Peyer's patch (tissue), 4 donors: ENCODE data around the gene FLT1. TPM values are rescaled to one million over a fixed set of nuclear protein-coding genes. Genes with fewer than 3 reads are reported as not detected.

ENCODE experiments used
- DNase-seq, 3 donors: peaks; one replicate each; pipeline ENCODE4 v3.0.0-alpha.2; 2017 to 2019
- H3K27ac ChIP-seq, 4 donors: fragments of 200-600 bp; sonication (generic); one replicate each; pipeline ENCODE4 v1.5.1; 2016 to 2019
- H3K27me3 ChIP-seq, 2 donors: fragments of 200-600 bp; sonication (generic); one replicate each; pipeline ENCODE4 v1.5.1; 2019
- H3K36me3 ChIP-seq, 3 donors: fragments of 200-600 bp; sonication (generic); one replicate each; pipeline ENCODE4 v1.5.1; 2016 to 2019
- H3K4me1 ChIP-seq, 4 donors: fragments of 200-600 bp; sonication (generic); one replicate each; pipeline ENCODE4 v1.5.1; 2016 to 2019
- H3K4me3 ChIP-seq, 4 donors: fragments of 200-600 bp; sonication (generic); 1 replicate in 3 of 4; 2 replicates in 1 of 4; pipeline ENCODE4 v1.5.1; 2016 to 2019; ENCODE audit warnings: mild to moderate bottlenecking in 1 of 4
- H3K9me3 ChIP-seq, 4 donors: fragments of 200-600 bp; sonication (generic); one replicate each; pipeline ENCODE4 v1.5.1; 2016 to 2019; ENCODE audit warnings: mild to moderate bottlenecking in 1 of 4
- POLR2A ChIP-seq, 2 donors: fragments of 450-650 bp; IDR thresholded peaks; one replicate each; pipeline ENCODE4 v1.5.1; 2017; ENCODE audit warnings: antibody characterized with exemption in 2 of 2, mild to moderate bottlenecking in 2 of 2, moderate library complexity in 2 of 2
- total RNA-seq, 4 donors: library from RNA; depleted of rRNA; stranded (reverse); fragments of >200 nt; gene quantifications; one replicate each; pipeline ENCODE4 v1.1.0, GENCODE V29; 2016
- TF ChIP-seq, protein P1 (sequence below), 6 experiments: fragments of 450-650 bp in 4 of 6; fragments of 200-600 bp in 2 of 6; sonication (generic) in 1 of 6; IDR thresholded peaks; one replicate each; pipeline ENCODE4 v1.5.1; 2017 to 2019; ENCODE audit warnings: antibody characterized with exemption in 6 of 6, mild to moderate bottlenecking in 3 of 6, moderate library complexity in 1 of 6

The FLT1 gene
- total RNA-seq, 4 donors from 2014 or later = 3.0 to 14.0 (median 3.9) TPM

DNA sequence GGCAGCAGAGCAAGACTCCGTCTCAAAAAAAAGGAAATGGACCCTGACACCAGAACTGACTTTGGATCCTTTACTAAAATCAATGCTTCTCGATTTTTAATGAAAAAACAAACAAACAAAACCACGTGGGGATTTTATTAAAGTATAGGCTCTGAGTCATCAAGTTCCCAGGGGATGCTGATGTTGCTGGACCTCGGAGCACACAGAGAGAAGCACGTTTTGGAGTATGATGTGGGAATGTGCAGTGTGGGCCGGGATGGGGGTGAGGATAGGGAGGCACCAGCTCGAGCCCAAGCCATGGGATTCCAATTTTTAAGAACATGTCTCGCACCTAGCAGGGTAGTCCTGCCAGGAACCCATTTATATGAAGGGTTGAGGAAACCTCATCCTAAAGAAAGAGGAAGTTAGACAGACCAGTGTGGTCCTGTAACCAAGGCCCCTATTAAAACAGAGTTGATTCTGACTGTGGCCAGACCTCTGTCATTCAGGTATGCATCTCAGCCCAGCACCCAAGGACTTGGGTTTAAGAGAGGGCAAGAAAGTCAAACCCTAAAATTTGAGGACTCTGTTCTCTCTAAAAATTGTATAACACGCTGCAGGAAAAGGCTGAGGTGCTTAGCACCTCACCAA lies 6.4 kb downstream of the FLT1 start:
- DNase-seq = no peak
- Histone ChIP-seq H3K36me3 (no peaks in the 10 kb centered on the region), H3K4me1 (peaks cover 0 to under 1% (median 0%) of the 10 kb centered on the region in 4 donors), H3K27me3 (peaks cover 0 to 15% of the 10 kb centered on the region in 2 donors), H3K9me3 (no peaks in the 10 kb centered on the region), H3K4me3 (no peak overlapping the region), H3K27ac (no peak overlapping the region)
- TF ChIP-seq, protein P1, sequence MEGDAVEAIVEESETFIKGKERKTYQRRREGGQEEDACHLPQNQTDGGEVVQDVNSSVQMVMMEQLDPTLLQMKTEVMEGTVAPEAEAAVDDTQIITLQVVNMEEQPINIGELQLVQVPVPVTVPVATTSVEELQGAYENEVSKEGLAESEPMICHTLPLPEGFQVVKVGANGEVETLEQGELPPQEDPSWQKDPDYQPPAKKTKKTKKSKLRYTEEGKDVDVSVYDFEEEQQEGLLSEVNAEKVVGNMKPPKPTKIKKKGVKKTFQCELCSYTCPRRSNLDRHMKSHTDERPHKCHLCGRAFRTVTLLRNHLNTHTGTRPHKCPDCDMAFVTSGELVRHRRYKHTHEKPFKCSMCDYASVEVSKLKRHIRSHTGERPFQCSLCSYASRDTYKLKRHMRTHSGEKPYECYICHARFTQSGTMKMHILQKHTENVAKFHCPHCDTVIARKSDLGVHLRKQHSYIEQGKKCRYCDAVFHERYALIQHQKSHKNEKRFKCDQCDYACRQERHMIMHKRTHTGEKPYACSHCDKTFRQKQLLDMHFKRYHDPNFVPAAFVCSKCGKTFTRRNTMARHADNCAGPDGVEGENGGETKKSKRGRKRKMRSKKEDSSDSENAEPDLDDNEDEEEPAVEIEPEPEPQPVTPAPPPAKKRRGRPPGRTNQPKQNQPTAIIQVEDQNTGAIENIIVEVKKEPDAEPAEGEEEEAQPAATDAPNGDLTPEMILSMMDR (IDR thresholded peaks at IDR 0.05) = no peak
- no peak for TF ChIP-seq POLR2A (IDR thresholded peaks at IDR 0.05)

DNA sequence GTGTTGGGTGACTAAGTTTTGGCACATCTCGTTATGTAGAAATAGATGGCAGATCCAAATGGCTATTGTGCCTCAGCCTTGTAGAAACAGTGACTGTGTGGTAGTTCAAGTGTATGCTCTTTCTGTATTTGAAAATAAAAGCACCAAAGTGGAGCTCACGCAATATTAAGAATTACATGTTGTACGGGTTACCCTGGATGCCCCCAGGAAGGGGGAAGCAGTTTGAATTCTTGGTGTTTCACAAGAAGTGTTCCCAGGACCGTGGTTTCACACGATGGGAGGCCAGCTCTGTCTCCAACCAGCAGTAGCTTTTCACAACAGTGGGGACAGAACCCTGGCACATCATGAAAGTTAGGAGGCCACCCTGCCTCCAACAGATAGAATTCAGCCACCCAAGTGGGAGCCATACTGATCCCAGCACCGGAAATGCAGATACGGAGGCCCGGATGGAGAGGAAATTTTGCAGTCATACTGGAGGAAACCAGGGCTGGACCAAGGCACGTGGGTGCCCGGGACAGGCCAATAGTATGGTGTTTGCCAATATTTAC lies 8.9 kb downstream of the FLT1 start:
- Histone ChIP-seq H3K4me3 (no peak overlapping the region), H3K9me3 (no peaks in the 10 kb centered on the region), H3K27ac (no peak overlapping the region), H3K36me3 (no peaks in the 10 kb centered on the region), H3K27me3 (no peaks in the 10 kb centered on the region), H3K4me1 (no peaks in the 10 kb centered on the region)
- DNase-seq = no peak
- TF ChIP-seq, protein P1 (IDR thresholded peaks at IDR 0.05) = no peak
- no peak for TF ChIP-seq POLR2A (IDR thresholded peaks at IDR 0.05)

DNA sequence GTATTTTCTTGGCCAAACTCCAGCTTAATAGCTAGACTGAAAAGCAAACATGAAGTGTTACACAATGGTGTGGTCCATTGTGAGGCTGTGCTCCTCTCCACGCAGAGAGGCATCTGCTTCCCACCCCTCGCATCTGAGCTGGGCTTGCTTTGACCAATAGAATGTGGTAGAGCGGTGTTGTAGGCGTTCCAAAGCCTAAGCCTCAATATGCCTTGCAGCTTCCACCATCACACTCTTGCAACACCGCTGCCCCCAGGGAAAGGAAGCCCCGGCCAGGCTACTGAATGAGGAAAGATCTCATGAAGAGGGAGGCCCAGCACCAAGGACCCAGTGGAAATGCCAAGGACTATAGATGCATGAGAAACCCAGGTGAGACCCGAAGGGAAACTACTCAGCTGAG lies 9.4 kb downstream of the FLT1 start:
- Histone ChIP-seq H3K27ac (no peak overlapping the region), H3K4me3 (no peak overlapping the region), H3K36me3 (no peaks in the 10 kb centered on the region), H3K27me3 (no peaks in the 10 kb centered on the region), H3K4me1 (no peaks in the 10 kb centered on the region), H3K9me3 (no peaks in the 10 kb centered on the region)
- DNase-seq = no peak
- TF ChIP-seq POLR2A (IDR thresholded peaks at IDR 0.05) = no peak
- TF ChIP-seq, protein P1 (IDR thresholded peaks at IDR 0.05) = no peak

DNA sequence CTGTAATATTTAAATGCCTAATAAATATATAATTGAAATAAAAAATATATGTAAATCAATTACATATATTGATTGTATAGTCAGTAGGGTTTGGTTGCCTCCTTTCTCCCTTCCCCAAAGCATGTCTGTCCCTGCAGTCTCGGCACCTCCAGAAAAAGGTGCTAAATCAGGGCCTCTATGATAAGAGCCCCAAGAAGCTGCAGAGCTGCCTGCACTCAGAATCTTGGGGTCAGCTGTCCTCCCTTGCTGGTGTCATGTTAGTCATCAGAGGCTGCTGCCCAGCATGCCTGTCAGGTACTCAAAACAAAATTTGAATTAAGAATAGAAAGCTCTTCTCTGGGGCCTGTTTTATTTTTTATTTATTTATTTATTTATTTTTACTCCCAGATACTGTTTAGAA lies 9.8 kb downstream of the FLT1 start:
- H3K36me3 ChIP-seq = no peaks in the 10 kb centered on the region
- no peak overlapping the region for H3K27ac ChIP-seq
- TF ChIP-seq, protein P1 (IDR thresholded peaks at IDR 0.05) = no peak
- no peak overlapping the region for H3K4me3 ChIP-seq
- no peaks in the 10 kb centered on the region for H3K27me3 ChIP-seq
- no peaks in the 10 kb centered on the region for H3K9me3 ChIP-seq
- H3K4me1 ChIP-seq = no peaks in the 10 kb centered on the region
- no peak for DNase-seq

DNA sequence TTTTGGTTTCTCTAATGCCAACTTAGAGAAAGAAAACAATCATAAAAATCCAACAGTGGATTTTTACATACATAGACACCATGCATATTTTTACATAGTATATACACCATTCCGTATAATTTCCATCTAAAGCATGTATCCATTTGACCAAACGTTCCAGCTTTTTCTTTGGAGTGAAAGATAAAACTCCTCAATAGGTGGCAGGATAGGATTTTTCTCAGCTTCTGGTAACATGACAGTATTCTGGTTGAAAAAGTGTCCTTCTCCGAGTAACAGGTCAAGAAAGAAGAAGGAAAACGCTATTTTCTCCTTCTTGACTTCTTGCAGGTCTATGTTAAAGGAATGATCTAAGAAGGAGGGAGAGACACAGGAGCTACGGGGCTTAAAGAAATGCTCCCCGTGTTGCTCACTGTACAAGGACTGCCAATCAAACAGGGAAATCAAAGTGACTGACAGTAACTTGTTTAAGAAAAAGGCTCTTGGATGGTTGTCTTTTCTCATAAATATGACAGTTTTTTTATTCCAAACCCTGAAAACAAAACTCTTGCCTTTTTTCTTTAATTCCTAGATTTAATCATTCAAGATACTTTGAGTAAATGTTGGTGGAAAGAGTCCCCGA lies 11.5 kb downstream of the FLT1 start:
- Histone ChIP-seq H3K9me3 (no peaks in the 10 kb centered on the region), H3K4me1 (no peaks in the 10 kb centered on the region), H3K4me3 (no peak overlapping the region), H3K27me3 (no peaks in the 10 kb centered on the region), H3K36me3 (no peaks in the 10 kb centered on the region), H3K27ac (no peak overlapping the region)
- no peak for DNase-seq
- no peak for TF ChIP-seq POLR2A (IDR thresholded peaks at IDR 0.05)

DNA sequence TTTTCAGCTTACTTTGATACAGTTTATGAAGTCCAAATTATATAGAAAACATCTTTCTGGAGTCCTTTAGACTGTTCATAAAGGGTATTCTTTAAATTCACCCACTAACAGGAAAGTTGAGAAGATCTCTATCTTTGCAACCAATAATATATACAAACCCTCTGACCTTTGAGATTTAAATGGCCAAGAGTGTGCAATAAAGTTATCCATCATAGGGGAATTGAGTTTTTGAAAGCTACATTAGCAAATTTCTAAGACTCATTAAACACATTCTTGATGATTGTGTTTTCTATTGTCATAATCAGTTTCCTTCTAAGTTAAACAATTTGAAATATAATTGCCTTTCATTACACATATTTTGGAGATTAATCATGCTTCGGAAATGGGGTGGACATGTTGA lies 15.9 kb downstream of the FLT1 start:
- Histone ChIP-seq H3K9me3 (no peaks in the 10 kb centered on the region), H3K36me3 (no peaks in the 10 kb centered on the region), H3K27ac (no peak overlapping the region), H3K27me3 (no peaks in the 10 kb centered on the region), H3K4me3 (no peak overlapping the region), H3K4me1 (no peaks in the 10 kb centered on the region)
- TF ChIP-seq, protein P1 (IDR thresholded peaks at IDR 0.05) = no peak
- TF ChIP-seq POLR2A (IDR thresholded peaks at IDR 0.05) = no peak
- DNase-seq = no peak
